GM08714 (cell line): ENCODE measurements around the gene FGF14.

ENCODE experiments used
- H3K4me3 ChIP-seq: fragments of 200-500 bp; sonication (Bioruptor generic); 2 replicates; pipeline ENCODE4 v1.5.1; 2014; ENCODE audit warnings: mild to moderate bottlenecking, low read length, inconsistent platforms
- ZNF274 ChIP-seq: IDR thresholded peaks from 2 replicates; pipeline ENCODE4 v1.6.1; 2012; ENCODE audit warnings: mild to moderate bottlenecking, low read depth, low read length

The FGF14 gene

DNA sequence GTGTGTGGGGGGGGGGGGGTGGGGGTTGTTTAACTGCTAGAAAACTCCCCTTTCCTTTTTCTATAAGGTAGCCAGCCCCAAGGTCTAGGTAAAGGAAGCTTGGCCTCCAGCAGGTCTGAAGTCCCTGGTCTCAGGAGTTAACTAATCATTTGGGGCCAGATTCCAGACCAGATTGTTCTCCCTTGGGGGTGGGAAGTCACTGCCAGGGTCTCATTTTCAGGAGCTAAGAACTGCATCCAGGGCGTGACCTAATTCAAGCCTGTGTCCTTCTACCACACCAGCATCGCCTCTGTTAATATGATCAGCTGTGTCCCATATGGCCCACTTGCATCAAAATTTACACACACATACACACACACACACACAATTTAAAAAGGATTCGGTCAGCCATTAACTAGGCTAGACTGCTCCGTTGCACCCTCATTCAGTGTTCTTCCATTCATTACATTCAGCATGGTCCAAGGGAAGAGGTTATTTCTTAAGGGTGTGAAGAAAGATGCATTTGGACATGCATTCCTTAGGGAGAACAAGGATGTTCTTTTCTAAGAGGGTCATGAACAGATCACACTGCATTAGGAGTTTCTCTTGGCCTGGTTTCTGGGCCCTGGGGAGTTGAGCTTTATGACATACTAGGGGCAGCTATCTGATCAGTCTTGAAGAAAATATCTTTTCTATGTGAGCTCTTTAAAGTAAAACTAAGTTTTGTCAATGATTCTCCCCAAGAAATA, 91.0 kb downstream of the FGF14 start:
- no peak for TF ChIP-seq ZNF274
- H3K4me3 ChIP-seq = no peak overlapping the region

DNA sequence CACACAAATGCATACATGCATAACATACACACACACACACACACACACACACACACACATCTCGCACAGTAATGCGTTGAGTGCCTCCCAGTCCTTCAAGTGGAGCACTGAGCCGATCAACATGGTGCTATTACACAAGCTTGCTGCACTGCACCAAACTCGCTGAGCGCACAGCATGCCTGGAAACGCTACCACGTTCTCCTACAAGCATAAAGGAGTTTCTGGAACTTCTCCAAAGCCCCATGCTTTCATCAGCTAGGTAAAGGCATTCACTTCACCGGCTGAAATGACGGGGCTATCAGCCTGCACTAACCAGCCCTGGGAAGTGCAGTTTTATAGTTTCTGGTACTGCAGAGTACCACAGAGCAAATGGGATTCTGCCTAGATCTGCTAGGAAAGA, 92.7 kb downstream of the FGF14 start:
- no peak overlapping the region for H3K4me3 ChIP-seq
- TF ChIP-seq ZNF274 = no peak

DNA sequence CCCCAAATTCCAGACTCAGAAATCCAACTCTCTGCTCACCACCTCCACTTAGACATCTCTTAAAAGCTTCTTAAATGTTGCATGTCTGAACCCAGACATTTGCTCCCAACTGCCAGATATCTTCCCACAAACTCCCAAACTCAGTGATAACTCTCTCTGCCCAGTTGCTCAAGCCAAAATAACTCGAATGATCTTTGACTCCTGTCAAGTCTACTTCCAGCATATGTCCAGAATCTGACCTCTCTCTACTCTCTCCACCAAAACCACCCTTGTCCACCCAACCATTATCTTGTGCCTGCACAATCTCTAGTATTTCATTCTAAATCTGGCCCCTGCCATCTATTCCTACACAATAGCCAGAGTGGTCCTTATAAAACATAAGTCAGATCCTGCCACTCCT, 99.3 kb downstream of the FGF14 start:
- TF ChIP-seq ZNF274 = no peak
- no peak overlapping the region for H3K4me3 ChIP-seq

DNA sequence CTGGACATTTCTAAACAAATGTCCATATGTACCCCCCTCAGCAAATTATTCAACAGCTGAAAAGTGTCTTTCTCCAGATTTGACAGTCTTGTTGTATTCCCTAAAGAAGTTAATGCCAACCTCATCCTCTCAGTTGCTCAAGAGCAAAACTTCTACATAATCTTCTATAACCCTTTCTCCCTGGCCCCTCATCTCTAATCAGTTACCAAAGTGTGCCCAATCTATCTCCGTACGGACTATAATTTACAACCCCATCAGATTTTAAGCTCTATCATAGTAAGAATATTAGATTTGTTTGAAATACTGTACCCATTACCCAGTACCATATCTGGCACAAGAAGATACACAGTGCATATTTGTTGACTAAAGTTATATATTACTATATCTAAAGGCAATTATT, 101.5 kb downstream of the FGF14 start:
- no peak overlapping the region for H3K4me3 ChIP-seq
- TF ChIP-seq ZNF274 = no peak

DNA sequence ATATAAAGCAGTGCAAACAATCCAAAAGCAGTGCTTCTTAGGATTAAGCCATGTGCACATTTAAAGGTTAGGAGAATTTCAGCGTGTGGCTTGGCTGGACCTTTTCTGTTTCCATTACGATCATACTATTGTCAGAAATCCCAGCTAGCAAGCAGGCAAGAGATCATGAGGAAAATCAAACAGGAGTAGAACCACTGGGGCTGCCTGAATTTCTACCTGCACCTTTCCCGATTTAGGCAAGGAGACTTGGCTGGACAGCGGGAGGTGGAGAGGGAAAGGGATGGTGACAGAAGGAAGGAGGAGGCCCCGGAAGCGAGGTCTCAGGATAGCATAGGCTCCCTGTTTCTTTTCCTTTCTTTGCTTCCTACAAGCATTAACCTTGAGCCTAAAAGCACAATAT, 102.5 kb downstream of the FGF14 start:
- TF ChIP-seq ZNF274 = no peak
- no peak overlapping the region for H3K4me3 ChIP-seq

DNA sequence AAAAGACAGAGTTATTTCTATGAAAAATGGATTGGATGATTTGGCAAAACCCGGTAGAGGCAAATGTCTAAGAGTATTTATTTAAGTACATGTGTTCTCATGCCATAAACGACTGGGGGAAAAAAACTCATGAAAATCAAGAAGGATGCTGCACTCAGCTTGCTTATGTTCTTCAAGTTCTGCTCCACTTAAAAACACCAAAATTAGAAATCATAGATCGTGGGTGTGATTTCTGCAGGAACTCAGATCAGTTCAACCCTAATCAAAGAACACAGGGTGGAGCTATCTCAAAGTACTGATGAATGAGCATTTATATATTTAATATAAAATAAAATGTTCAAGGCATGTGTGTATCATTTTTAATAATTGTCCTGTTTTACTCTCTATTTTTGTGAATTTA, 103.8 kb downstream of the FGF14 start:
- TF ChIP-seq ZNF274 = no peak
- no peak overlapping the region for H3K4me3 ChIP-seq

DNA sequence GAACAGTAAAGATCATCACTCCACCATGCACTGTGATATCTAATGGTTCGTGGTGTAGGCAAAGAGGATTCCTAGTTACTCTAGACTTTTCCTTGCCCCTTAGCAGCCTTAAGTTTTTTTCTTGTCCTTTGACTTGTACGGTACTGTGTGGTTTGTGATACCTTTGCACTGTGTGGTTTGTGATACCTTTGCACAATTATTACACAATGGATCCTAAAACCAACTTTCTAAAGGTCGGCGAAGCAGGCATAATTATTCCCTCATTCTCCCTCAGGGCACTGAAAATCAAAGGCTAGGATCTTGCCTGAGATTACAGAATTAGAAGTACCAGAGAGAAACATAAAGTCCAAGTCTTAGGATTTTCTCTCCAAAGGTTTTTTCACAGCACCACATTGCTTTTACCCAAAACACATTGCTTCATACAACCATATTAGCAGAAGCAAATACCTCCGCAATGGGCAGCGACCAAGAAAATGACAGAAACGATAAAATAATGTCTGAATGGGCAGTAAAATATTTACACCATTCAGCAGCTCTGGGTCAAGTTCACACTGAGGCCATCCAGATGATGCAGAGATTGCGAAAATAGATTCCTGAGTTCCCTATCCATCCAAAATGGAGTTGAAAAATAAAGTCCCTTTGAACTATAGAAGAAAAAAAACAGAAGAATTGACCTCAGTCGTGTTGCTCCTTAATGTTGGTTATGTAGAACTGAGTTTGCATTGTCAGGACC, 106.4 kb downstream of the FGF14 start:
- TF ChIP-seq ZNF274 = no peak
- no peak overlapping the region for H3K4me3 ChIP-seq

DNA sequence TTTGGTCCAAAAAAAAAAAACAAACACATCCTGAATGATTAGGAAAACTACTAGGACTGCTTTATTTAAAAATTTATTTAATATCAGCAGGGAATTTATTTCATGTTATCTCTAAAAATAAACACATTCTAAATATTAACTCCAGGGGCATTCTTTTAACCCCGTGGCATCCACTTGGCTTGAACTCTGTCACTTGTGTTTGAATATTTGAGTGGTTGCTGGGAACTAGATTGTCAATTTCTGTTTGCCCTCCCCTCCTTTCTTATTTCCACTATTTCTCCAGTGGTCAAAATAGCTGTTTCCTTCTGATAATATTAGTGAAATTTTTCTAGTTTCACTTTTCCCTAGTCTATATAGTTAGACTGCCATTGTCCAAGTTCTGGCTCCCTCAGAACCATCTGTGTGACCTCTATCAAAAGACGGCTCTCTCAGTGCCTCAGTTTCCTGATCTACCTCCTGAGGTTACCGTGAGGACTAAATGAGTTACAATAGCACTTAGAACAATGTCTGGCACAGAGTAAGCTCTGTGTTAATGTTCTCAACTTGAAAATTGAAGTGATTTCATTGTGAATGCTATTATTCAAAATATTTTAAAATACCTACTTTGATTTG, 107.3 kb downstream of the FGF14 start:
- no peak overlapping the region for H3K4me3 ChIP-seq
- no peak for TF ChIP-seq ZNF274

DNA sequence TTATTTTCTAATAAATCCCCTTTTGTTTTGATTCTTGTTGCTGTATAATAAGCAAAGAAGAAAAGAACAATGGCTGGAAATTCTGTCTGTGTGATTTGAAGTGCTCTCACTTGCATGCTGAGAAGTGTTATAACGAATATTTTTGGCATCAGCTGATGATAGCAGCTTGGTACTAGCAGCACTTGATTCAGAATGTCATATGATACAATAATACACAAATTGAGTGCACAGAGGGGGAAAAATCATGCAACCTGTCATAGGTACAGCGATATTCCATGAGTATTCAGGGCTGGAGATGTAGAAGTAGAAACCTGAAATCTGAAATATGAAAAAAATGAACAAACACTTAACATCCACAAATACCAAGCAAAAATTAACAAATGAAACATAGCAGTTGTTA, 108.1 kb downstream of the FGF14 start:
- no peak for TF ChIP-seq ZNF274
- H3K4me3 ChIP-seq = no peak overlapping the region

DNA sequence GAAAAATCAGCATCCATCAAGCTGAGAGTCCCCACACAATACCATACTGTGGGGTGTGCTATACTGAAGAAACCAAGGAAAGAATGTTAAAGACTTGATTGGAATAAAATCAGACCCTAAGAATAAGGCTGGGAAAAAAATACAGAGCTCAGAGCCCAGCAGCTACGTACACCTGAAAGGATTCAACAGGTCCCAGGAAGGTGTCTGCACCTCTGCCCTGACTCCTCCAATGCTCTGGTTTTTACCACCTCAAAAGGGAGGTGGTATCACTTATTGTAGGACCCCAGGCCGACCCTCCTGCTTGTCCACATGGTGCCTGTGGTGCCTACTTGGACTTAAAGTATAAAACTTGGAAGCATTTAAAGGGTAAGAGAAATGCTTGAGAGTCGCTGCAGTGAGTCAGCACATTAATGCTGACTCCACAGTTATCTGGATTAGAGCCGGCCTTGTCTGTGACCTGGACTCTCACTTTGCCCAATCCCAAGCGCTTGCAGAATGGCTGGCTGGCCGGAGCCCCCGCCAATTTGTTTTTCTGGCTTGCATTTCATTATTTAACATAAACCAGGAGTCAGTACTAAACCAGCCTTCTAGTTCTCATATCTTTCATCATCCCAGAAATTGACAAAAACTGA, 110.1 kb downstream of the FGF14 start:
- TF ChIP-seq ZNF274 = no peak
- no peak overlapping the region for H3K4me3 ChIP-seq

DNA sequence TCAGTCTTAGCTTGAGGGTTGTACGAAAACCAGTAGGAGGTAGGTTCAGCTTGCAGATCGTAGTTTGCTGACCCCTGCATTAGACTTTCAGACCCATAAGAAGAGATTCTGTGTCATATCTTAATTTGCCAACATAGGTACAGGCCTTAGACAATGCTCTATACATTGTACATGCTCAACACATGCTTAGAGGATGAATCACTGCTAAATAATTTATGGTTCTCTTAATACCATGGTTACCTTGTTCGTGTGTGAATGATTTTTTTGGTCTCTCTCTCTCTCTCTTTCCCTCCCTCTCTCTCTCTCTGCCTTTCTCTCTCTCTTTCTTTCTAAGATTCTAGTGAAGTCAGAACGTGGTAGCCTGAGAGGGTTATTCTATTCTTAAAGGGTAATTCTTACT, 112.2 kb downstream of the FGF14 start:
- TF ChIP-seq ZNF274 = no peak
- no peak overlapping the region for H3K4me3 ChIP-seq

DNA sequence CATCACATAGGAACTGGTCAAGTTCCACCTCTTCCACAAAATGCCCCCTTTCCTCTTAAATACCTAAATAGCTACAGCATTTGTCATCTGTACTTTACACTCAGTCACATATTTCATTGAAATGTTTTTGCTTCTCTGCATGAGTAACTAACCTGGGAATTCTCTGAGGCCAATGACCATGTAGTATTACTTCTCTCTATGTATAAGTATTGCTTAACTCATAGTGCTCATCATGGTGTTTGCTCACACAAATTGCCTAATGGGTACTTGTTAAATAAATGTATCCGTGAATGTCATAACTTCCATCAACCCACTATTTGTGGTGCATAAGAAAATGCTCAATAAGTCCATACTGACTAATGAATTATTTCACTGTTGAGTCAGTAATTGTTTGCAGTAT, 115.5 kb downstream of the FGF14 start:
- no peak overlapping the region for H3K4me3 ChIP-seq
- TF ChIP-seq ZNF274 = no peak

DNA sequence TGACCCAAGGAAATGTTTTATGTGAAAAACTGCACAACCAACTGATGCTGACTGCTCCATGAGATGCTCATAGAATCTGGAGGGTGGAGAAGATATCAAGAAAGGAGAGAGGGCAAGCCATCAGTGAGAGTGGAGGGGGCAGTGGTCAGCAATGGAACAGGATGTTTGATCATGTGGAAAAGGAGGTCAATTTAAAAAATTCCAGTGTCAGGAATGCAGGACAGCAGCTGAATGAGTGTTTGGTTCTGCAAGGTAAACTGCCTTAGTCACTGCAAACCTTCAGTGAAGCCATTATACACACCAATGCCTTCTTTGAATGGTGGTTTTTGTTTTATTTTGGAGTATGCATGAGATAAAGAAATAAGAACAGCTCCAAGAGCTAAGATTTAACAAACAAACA, 121.5 kb downstream of the FGF14 start:
- H3K4me3 ChIP-seq = no peak overlapping the region
- no peak for TF ChIP-seq ZNF274

DNA sequence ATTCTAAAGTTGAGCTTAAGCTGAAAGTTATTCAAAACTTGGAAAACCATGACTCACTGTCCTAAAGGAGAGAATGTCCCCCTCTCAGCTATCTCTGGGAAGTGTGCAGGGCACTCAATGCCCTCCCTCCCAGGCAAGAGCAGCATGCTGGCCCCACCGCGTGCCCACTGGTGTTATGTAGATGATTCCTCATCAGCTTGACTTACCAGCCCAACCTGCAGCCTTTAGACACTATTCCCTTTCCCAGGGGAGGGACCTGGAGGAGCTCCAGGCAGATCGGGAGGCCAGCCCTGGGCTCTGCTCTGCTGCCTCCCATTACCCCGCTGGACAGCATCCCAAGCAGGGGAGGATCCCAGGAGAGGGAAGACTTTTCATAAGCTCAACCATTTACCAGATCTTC, 124.6 kb downstream of the FGF14 start:
- TF ChIP-seq ZNF274 = no peak
- H3K4me3 ChIP-seq = no peak overlapping the region

DNA sequence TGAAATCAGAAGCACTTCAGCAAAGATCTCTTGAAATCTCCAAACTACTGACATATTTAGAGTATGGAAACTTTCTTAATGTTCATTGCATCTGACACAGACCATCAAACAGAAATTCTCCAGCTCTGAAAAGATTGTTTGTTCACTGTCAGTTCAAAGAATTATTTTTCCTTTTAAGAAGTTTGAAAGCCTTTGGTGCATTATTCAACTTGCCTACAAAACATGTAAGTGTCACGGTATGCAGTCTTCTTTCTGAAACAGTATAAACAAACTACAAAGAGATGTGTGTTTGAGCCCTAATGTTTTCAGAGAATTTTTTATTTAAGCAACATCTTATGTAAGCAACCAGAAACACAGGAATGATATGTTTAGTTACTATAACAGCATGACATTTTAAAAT, 125.4 kb downstream of the FGF14 start:
- H3K4me3 ChIP-seq = no peak overlapping the region
- no peak for TF ChIP-seq ZNF274
